HG02678 (cell line): ENCODE results near the gene TBC1D16.
"Not testable (repeated sequence)": the region's sequence is repeated elsewhere in the genome, so short reads cannot be mapped to it uniquely, and the experiment has no call there.

Experiments used
- ATAC-seq: cut with Tn5 transposase; IDR thresholded peaks from one replicate; pipeline ENCODE4 v1.9.1; 2021; ENCODE audit warnings: mild to moderate bottlenecking, moderate library complexity; ENCODE audit not compliant: unreplicated experiment

The TBC1D16 gene

DNA sequence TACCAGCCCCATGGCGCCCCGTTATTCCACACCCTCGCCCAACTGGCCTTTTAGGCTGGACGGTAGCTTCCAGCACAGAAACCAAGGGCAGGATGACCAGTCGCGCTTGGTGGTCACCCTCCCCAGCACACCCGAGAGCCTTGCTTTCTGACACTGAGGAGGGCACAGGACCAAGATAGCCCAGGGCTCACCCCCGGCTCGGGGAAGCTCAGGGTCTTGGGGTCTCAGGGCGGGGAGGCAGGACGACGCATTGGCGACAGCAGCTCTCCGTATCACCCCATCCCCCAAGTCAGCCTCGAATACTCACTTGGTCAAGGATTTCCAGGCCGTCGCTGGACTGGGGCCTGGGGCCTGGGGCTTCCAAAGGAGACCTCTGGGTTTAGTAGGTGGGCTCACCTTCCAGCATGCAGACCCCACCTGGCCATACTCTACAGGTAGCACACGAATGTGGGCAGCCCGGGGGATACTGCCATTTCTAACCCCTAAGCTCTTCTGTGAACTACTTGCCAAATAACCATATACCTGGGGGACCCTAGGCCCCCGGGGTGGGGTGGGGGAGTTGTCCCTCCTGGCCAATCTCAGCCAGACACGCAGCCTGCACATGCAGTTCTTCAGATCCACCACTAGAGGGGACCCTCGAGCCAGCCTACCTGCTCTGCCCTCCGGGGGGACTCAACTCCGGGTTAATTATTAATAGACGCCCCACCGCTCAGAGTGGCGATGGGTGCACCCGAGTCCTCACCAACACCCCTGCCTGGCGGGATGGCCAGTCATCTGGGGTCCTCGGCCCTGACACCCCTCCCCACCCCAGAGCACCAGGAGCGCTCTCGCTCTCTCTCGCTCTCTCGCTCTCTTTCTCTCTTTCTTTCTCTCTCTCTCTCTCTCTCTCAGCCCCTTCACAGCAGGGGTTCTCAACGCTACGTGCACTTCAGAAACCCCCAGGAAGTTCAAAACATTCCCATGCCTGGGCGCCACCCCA lies 30.0 kb downstream of the TBC1D16 start:
- ATAC-seq: no peak

DNA sequence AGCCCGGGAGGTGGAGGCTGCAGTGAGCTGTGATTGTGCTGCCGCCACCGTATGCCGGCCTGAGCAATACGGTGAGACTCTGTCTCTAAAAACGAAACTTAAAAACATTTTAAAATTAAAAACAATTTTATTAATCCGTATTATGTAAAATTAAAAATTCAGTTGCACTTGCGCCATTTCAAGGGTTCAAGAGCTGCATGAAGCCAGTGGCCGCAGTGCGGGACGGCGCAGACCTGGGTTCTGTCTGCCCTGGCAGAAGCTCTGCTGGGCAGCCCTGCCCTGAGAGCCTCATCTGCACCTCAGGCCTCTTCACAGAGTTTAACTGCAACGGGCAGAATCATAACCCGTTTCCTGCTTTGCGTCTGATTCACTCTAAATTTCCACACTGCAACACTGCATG lies 31.7 kb downstream of the TBC1D16 start:
- ATAC-seq: no peak

GRCh38 chr17:80002690-80003490 lies 32.8 kb downstream of the TBC1D16 start:
- ATAC-seq: no peak

- ATAC-seq: no peak
Measured at GRCh38 chr17:80002070-80002641, 33.5 kb downstream of the TBC1D16 start.

DNA sequence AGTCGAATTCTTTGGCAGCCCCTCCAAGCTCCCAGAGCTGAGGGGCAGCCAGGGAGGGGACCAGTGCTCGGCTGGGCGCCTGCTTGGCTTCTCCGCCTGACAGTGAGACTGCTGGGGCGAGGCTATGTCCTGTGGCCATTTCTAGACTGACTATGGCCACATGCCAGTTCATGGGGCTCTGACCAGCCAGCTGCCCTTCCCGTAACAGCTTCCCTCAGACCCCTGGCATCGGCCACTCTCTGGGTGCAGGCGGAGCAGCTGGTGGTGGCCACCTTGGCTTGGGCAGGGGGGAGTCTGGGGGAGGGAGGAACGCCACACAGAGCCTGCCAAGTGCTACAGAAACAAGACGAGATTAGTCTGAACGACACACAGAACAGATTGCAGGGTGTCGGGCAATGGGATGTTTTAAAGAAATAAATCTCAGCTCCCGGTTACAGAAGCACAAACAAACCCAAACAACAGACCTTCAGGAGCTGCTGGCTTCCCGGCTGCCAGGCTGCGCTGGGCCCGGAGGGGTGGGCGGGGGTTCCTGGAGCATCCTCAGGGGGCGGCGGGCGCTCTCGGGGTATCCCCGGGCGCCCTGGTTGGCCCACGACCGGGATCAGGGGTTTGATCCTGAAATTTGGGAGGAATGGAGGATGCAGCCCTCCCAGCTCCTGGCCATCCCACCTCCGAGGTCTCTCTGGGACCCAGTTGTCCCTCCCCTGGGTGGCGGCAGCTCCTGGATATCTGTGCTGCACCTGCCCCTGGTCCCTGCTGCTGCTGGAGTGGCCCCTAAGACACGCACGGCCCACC lies 34.5 kb downstream of the TBC1D16 start:
- ATAC-seq: no peak

- no peak for ATAC-seq
Measured at GRCh38 chr17:80000136-80000535, 35.5 kb downstream of the TBC1D16 start.

- no peak for ATAC-seq
Measured at GRCh38 chr17:79997011-79997660, 38.5 kb downstream of the TBC1D16 start.

DNA sequence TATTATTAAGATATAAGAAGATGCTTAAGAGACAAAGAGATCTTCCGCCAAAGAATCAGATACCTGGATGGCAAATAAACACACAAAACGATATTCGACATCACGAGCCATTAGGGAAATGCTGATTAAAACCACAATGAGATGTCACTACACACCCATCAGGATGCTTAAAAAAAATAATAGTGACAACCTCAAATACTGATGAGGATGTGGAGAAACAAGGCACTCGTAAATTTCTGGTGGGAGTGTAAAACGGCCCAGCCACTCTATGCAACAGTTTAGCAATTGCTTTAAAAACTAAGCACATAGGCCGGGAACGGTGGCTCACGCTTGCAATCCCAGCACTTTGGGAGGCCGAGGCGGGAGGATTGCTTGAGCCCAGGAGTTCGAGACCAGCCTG lies 39.4 kb downstream of the TBC1D16 start:
- ATAC-seq: no peak

DNA sequence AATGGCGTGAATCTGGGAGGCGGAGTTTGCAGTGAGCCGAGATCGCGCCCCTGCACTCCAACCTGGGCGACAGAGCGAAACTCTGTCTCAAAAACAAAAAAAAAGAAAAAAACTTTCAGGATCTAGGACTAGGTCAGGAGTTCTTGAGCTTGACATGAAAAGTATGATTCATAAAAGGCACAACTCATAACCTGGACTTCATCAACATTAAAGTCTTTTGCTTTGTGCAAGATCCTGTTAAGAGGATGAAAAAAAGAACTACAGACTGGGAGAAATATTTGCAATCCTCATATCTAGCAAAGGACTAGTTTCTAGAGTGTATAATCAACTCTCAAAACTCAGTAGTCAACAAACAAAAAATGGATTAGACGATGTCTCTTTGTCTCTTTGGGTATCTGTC lies 40.0 kb downstream of the TBC1D16 start:
- no peak for ATAC-seq

- ATAC-seq: no peak
Measured at GRCh38 chr17:79994602-79995001, 41.1 kb downstream of the TBC1D16 start.

GRCh38 chr17:79994228-79994569 lies 41.5 kb downstream of the TBC1D16 start:
- ATAC-seq: not testable (repeated sequence)

- peak; percentile 40 for ATAC-seq
Measured at GRCh38 chr17:79993390-79994227, 42.1 kb downstream of the TBC1D16 start.

GRCh38 chr17:79992649-79993389 lies 42.9 kb downstream of the TBC1D16 start:
- no peak for ATAC-seq

DNA sequence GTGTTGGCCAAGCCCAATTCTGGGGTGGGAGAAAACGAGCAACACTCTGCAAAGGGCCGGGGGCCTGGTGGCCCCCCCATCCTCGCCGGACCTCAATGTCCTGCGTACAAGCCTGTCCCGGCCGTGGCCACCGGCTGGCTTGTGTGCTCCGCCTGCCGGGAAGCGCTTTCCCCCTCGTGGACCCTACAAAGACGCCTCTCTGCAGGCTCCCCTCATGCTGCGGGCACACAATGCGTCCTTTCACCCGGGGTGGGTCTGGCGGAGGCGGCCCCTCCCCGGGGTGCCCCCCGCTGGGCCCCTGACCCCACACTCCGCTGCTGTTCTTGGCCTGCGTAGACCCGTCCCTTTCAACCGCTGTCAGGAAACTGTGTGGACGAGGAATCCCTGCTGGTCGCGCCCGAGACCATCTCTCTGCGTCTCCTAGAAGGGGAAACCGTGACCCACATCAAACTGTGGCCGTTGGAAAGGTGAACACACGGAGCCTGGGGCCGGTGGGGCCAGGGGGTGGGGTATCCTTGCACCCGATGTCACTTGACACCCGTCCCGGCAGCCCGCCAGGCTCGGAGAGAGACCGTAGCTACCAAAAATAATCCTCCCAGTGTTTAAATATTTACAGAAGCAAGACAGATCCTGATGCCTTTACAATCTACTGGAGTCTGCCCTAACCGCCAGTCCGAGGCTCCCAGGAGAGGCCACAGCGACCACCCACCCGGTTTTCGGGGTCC lies 43.6 kb downstream of the TBC1D16 start:
- no peak for ATAC-seq

DNA sequence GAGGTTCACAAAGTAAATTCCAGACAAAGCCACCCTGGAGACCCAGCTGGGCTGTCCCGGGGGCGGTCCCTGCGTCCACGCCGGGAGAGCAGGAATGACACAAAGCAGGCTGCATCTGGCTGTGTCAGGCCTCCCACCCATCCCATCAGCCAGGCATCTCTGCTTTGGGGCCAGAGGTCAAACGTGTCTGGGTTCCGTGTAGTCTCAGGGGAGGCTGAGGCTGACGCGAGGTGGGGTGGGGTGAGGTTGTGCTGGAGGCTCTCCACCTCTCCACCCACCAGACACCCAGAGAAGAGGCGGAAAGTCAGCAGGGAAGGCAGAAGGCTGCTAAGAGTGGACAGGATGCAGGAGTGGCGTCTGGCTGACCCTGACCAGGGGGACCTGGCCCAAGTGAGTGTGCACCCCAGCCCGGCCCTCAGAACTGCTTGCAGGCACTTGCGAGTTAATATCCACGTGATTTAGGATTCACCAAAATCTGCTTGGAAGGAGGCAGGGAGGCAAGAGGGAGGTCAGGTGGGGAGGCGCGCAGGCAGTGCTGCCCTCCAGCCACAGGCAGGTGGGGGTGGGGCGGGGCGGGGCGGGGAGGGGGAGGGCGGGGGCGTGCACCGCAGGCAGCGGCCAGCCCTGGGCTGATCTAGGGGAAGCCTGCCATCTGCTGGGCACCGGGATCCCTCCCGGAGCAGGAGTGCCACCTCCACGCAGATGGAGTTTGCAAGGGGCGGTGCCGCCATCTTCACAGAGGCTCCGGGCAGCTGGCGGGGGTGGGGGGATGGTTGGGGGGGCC lies 44.3 kb downstream of the TBC1D16 start:
- ATAC-seq: no peak

DNA sequence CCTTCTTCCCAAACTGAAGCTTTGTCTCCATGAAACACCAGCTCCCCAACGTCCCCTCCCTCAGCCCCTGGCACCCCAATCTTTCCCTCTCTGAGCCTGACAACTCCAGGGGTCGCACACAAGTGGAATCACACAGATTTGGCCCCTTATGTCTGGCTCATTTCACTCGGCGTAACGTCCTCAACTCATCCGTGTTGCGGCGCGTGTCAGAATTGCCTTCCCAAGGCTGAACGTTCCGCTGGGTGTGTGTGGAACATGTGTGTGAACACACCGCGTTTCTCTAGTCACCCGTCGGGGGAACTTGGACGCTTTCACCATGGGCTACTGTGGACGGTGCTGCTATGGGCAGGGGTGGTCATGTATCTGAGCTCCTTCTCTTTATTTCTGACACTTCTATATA lies 45.0 kb downstream of the TBC1D16 start:
- ATAC-seq: no peak

DNA sequence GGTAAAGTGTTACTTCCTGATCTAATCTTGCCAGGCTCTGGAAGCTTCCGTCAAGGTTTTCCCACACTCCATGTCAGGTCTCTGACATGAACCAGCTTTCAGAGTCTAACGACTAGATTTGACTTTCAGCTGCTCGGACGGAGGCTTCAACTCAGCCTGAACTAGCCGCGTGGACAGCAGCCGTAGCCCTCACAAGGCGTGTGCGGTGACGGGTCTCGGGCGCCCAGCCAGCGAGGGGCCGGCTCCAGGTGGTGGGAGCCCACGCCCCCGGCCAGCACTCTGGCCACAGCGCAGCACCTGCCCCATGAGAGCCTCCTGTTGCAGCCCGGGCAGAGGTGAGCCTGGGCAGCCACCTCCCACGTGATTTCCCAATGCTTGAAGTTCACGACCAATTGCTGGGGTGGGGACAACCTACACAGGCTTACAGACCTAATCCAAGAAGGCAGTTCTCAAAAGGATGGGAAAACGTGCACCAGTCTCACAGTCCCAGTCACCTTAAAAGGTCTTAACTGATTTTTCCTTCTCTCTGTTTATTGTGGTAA lies 45.5 kb downstream of the TBC1D16 start:
- ATAC-seq: no peak
